LNCAP (cell line): ENCODE data around the gene CREBZF.

Experiments used
- TF ChIP-seq, protein P1 (sequence below): fragments of 450-650 bp; IDR thresholded peaks from 2 replicates; pipeline ENCODE4 v1.5.1; 2017; ENCODE audit warnings: mild to moderate bottlenecking

The CREBZF gene

DNA sequence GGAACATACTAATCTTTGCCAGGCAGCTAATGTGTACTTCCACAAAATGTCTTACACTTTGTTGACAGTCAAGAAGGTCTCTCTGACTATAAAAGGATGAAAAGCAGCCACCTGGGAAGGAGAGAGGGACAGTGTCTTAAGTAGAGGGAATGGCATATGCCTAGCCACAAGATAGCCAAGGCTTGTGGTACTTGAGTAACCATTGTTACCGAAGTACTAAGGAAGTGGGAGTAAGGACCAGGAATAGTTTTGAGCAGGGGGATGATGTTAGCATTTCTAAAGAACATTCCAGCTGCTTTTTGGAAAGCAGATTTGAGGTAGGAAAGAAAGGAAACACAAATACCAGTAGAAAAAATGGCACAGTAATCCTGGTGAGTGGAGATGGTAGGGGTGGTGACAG is 13.8 kb downstream of the CREBZF start:
- TF ChIP-seq, protein P1, sequence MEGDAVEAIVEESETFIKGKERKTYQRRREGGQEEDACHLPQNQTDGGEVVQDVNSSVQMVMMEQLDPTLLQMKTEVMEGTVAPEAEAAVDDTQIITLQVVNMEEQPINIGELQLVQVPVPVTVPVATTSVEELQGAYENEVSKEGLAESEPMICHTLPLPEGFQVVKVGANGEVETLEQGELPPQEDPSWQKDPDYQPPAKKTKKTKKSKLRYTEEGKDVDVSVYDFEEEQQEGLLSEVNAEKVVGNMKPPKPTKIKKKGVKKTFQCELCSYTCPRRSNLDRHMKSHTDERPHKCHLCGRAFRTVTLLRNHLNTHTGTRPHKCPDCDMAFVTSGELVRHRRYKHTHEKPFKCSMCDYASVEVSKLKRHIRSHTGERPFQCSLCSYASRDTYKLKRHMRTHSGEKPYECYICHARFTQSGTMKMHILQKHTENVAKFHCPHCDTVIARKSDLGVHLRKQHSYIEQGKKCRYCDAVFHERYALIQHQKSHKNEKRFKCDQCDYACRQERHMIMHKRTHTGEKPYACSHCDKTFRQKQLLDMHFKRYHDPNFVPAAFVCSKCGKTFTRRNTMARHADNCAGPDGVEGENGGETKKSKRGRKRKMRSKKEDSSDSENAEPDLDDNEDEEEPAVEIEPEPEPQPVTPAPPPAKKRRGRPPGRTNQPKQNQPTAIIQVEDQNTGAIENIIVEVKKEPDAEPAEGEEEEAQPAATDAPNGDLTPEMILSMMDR, result no peak

DNA sequence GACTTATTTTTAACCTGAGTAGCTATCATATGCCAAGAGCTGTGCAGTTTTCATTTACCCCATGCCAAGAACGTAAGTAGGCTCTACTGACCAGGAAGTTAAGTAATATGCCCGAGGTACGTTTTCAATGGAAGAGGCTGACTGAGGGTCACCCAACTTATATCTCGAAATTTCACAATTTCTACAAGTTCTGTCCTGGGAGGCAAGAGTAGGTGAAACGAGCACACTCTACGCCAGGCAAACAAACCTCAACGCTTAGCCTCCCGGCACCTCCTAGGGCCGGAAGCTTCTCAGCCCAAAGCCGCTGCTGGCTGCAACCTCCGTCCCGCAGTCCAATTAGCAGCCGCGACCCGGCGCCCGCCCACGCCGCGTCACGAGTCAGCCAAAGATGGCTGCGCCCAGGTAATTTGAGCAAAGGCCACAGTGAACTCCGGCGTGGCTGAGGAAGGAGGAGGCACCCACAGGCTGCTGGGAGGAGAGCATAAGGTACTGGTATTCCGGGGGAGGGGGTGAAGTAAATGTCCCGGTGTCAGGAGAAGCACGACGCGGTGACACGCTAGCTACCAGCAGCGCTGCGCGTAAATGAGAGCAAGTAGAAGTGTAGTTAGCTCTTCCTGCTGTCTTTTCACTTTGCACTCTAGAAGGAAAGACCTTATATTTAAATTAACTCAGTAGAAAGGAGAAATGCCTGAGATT is 17.2 kb downstream of the CREBZF start, which contains the start of gene TMEM126A:
Gene TMEM126A (plus strand): TSS at position 364 of the 696 bp plus-strand sequence. CDS start 2,289 bp downstream, outside the sequence.
- TF ChIP-seq, protein P1, result no peak

- TF ChIP-seq, protein P1, result no peak
These were observed 17.9 kb downstream of the CREBZF start for GRCh38 chr11:85647078-85647477.

- TF ChIP-seq, protein P1, result no peak
These were observed 21.7 kb downstream of the CREBZF start for GRCh38 chr11:85643191-85643614.

DNA sequence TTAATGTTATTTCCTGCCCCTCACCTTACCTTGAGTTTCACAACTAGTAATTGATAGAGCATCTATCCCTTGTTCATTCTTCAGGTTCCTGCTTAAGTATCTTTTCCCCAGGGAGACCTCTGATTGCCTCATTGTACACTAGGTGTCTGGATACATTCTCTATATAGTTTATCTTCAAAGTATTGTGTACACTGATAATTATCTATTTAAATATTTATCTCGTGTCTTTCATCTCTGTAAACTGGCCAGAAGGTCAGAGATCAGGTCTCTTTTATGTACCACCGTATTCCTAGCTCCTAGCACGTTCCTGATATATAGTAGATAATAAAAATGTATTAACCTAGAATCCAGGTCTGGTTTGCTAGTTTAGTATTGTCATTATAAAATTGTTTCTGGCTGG is 30.2 kb downstream of the CREBZF start:
- TF ChIP-seq, protein P1, result no peak

GRCh38 chr11:85628771-85629341 is 36.1 kb downstream of the CREBZF start:
- TF ChIP-seq, protein P1, result no peak

- TF ChIP-seq, protein P1, result no peak
These were observed 36.7 kb downstream of the CREBZF start, which contains the start of gene TMEM126B for GRCh38 chr11:85627998-85628770. TMEM126B (plus strand) TSS chr11:85628593; CDS start chr11:85628608, 15 bp downstream.
